C4-2B (cell line): Measurements from ENCODE around the gene RAPGEF6.

ENCODE experiments used
- H3K27ac ChIP-seq: fragments of 450-650 bp; 2 replicates; pipeline ENCODE4 v1.5.1; 2017
- ZFX ChIP-seq: fragments of 450-650 bp; IDR thresholded peaks from 2 replicates; pipeline ENCODE4 v1.6.1; 2017
- TF ChIP-seq, protein P1 (sequence below): fragments of 450-650 bp; conservative IDR thresholded peaks from 2 replicates; pipeline ENCODE4 v1.5.1; 2017; ENCODE audit warnings: mild to moderate bottlenecking

Gene RAPGEF6

DNA sequence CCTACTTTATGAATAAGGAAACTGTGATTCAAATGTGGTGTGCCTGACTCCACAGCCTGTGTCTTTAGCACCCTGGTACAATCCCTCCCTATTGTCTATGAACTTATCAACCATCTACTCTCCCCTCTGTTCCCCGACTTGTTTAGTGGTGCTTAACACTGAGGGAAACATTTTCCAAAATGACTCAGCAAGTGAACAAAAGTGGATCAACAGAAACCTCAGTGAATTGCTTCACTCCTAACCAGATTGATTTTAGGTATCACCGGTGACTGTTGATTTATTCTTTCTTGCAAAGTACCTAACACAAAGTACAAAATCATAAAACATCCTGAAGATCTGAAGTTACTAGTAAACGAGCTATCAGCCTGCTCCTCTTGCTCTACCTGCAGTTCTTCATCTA, 42.1 kb upstream of the RAPGEF6 start:
- TF ChIP-seq ZFX, result no peak
- TF ChIP-seq, protein P1, sequence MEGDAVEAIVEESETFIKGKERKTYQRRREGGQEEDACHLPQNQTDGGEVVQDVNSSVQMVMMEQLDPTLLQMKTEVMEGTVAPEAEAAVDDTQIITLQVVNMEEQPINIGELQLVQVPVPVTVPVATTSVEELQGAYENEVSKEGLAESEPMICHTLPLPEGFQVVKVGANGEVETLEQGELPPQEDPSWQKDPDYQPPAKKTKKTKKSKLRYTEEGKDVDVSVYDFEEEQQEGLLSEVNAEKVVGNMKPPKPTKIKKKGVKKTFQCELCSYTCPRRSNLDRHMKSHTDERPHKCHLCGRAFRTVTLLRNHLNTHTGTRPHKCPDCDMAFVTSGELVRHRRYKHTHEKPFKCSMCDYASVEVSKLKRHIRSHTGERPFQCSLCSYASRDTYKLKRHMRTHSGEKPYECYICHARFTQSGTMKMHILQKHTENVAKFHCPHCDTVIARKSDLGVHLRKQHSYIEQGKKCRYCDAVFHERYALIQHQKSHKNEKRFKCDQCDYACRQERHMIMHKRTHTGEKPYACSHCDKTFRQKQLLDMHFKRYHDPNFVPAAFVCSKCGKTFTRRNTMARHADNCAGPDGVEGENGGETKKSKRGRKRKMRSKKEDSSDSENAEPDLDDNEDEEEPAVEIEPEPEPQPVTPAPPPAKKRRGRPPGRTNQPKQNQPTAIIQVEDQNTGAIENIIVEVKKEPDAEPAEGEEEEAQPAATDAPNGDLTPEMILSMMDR, result no peak
- no peak overlapping the region for H3K27ac ChIP-seq

DNA sequence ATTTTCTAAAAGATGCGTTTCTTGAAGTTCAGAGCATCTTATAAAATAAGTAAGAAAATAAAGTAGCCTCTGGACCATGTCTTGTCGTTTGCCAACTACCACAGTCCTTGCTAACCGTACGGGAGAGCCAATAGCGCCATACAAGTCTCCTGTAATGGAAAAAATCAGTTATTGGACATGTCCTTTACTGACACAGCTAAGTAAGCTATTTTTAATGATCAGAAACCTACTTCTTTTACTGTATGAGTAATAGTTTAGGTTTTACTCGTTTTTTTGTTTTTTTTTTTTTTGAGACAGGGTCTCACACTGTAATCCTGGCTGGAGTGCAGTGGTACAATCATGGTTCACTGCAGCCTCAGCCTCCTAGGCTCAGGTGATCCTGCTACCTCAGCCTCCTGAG, 37.7 kb upstream of the RAPGEF6 start:
- TF ChIP-seq, protein P1, result no peak
- TF ChIP-seq ZFX, result no peak
- peak overlapping the region; percentile 81 for H3K27ac ChIP-seq

DNA sequence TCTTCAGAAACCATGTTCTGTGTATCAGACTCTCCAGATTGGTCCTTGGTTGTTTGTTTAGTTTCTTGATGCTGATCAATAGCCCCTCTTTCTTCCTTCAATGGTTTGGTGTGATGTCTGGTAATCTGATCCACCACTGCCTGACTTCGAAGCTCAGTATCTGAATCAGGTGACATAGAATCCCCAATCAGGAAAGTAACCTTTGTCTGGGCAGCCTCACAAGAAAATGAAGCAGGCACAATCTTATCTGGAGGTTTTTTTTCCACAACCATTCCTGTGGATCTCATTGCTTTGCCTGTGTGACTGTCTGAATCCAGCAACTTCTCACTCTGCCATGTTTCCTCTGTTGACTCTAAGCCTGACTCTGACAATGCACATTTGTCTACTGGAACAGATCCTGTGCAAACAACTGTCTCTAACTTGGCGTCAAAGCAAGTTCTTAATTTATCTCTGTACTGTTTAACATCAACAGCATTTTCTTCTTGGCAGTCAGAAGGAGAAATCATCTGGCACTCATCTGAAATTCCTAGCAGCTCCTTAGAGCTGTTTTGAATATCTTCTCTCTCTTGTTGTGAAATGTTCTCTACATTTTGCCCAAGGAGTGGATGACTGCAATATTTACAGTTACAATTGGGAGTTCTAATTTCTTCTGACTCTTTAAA, 37.1 kb upstream of the RAPGEF6 start:
- peak overlapping the region; percentile 81; the same call in 1 of the 2 replicates for H3K27ac ChIP-seq

DNA sequence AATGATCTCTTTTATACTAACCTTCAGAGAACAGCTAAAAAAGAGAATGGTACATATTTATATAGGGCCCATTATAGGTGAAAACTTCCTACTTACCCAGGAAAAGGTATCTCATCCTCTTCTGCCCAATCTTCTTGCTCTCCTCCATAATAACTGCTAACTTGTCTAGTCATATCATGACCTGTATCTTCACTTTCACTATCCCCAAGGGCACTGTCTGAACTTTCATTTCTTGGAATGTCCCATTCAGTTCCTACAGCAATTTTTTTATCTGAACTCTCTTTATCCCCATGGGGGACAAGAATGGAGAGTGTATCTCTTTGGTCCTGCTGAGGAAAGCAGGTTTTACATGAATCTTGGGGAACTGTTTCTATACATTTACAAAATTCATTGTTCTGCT, 36.4 kb upstream of the RAPGEF6 start:
- no peak overlapping the region; the same call in 1 of the 2 replicates for H3K27ac ChIP-seq
- TF ChIP-seq, protein P1, result no peak
- no peak for TF ChIP-seq ZFX

More for the DNA sequence above, 37.1 kb upstream of the RAPGEF6 start:
- TF ChIP-seq, protein P1, result no peak
- TF ChIP-seq ZFX, result no peak

DNA sequence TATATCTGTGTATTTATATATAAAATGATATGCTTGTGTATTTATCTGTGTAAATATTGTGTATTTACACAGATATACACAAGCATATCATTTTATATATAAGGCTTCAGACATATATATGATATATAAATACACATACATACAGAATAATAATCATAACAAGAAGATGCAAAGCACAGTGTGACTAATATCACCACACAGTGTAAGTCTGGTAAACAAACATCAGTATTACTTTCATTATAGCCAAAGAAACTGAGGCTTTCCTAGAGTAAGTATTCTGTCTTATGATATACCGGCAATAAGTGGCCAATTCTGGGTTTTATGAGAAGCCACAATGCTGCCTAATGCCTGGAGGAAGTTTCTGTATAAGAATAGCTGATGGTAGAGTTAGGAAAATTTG, 29.9 kb upstream of the RAPGEF6 start:
- no peak overlapping the region for H3K27ac ChIP-seq
- TF ChIP-seq, protein P1, result no peak
- no peak for TF ChIP-seq ZFX

DNA sequence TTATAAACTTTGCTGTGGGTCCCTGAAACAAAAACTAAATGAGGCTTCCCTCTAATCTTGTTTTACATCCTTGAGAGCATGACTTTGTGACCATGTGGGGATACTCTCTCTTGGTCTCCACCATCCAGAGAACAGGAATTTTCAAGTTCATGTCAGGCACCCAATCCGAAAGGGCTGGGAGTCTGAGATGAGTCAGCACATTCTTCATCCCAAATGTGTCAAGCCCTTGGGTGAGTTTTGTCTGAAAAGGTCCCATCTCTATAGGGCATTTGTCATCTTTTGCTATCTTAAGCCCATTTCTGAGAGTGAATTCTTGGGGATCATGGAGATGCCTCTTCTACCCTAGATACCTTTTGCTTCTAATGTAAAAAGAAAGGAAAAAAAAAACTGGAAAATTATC, 26.9 kb upstream of the RAPGEF6 start:
- no peak overlapping the region for H3K27ac ChIP-seq
- no peak for TF ChIP-seq ZFX
- TF ChIP-seq, protein P1, result no peak

DNA sequence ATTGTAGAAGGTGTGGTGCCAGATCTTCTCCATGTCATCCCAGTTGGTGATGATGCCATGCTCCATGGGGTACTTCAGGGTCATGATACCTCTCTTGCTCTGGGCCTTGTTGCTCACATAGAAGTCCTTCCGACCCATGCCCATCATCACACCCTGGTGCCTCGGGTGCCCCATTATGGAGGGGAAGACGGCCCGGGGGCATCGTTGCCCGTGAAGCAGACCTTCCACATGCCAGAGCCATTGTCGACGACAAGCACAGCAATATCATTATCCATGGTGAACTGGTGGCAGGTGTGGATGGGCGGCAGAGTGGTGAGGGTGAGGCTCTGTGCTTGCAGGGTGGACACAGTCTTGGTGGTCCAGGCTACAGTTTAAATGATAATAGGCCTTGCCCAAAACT, 24.8 kb upstream of the RAPGEF6 start:
- TF ChIP-seq, protein P1, result no peak
- no peak for TF ChIP-seq ZFX
- no peak overlapping the region for H3K27ac ChIP-seq
